Measurements from ENCODE around the gene KRT7.
"Not testable (repeated sequence)": the region's sequence is repeated elsewhere in the genome, so short reads cannot be mapped to it uniquely, and the experiment has no call there.

The KRT7 gene

DNA sequence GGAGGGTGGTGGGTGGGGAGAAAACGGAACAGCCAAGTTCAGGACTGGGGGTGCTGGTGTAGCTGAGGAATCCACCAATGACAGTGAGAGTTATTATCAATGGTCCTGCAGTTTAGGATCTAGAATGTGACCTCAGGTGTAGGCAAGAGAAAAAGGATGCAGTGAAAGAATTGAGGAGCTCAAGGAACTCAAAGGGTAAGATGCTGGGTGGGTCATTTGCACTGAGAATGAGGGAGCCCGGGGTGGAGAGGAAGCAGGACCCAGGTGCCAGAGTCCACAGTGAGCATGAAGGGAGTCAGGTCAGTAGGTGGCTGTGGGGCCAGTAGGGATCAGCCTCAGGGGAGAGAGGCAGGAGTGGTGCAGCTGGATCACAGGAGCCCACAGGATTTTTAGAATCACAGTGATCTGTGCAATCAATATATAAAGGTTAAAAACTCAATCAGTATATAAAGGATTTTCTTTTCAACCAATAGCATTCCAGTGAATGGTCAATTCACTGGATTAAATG lies 3.2 kb upstream of the KRT7 start:
- DNase-seq (ENCODE audit: low read depth in 2 of 2), result no peak

DNA sequence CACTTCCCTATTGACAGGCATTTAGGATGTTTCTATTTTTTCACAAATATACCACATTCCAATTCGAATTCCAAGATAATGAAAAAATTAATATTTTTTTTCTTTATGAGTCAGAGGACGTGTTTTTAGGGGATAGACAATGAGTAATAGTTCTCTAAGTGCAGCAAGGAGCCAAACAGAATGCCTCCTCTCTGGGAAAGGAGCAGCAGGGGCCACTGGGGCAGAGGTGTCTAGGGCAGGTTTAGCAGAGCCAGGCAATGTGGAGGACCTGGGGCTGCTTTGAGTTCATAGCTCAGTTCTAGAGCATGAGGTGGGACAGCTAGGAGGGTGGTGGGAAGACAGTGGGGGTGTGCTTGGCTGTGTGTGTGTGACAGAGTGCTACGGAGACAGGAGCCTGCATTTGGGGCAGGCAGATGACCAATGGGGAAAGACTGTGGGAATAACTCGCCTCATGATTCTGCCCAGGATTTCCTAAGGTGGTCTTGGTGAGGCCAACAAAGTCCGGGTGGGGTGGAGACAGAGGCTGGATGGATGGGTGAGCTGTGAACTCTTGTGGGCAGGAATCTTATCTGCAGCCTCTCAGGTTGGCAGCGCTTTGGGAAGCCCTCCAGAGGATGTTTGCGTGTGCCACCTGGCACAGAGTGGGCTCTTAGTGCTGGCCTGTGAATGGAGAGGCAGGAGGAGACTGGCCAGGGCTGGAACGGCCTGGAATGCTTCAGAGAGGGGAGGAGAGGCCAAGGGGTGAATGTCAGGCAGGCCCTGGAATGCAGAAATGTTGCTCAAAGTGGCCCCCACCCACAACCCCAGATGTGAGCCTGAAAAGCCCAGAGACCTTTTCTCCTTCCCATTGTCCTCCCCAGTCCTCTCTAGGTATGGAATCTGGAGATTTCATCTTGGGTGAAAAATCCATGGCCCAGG lies 2.4 kb upstream of the KRT7 start:
- DNase-seq (ENCODE audit: low read depth in 2 of 2), result no peak

DNA sequence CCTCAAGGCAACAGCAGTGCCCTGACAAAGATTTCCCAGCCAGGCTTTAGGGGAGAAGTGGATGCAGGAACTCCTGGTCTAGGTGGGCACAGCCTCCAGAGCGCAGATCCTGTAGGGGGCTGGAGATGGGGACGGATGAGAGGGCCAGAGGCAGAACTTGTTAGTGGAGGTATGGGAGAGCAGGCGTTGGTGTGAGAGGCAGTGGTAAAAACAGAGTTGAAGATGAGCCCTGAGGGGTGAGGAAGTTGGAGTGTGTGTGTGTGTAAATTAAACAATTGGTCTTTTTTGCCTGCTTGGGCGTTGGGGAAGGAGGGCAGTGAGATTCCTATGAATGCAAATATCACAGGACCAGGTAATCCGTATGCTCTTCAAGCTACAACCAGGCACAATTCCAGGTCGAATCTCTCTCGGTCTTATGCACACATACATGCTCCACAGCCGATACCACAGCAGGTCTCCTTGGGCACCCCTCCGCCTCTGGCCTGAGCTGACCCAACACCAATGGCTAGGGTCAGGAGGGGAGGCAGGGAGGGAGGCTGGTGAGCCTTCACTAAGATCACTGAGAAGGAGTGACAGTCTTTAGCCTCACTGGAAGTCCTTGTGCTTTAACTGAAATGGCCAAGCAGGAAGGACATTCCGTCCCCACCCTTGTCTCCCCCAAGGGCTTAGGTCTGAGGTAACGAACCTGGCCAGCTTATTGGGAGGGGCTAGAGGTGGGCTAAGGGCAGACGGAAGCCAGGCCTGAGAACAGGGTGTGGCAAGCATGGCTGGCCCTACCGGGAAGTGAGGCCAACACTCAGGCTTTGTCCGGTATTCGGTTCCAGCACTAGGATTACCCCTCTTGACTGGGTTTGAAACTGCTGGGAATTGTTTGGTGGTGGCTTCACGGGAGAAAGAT lies 1.5 kb upstream of the KRT7 start:
- DNase-seq (ENCODE audit: low read depth in 2 of 2), result no peak

DNA sequence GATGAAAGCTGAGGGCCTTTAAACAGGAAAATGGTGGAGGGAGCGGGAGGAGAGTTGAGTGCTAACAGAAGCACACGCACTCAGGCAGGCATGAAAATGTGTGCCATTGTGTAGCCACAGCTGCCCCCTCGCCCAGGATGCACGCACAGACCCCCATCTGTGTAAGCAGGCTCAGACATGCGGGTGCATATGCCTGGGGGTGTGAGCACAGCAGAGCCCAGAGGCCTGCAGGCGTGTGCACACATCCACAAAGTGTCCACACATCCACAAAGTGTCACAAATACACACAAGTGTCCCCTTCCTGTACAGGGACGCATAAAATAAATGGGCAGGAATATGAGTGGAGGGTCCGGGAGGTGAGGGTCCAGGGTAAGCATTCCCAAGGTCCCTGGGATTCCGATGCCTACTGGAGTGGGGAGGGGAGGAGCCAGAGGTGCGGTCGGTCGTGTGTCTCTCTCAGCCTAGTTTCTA lies 805 bp upstream of the KRT7 start:
- DNase-seq (ENCODE audit: low read depth in 2 of 2), result no peak

DNA sequence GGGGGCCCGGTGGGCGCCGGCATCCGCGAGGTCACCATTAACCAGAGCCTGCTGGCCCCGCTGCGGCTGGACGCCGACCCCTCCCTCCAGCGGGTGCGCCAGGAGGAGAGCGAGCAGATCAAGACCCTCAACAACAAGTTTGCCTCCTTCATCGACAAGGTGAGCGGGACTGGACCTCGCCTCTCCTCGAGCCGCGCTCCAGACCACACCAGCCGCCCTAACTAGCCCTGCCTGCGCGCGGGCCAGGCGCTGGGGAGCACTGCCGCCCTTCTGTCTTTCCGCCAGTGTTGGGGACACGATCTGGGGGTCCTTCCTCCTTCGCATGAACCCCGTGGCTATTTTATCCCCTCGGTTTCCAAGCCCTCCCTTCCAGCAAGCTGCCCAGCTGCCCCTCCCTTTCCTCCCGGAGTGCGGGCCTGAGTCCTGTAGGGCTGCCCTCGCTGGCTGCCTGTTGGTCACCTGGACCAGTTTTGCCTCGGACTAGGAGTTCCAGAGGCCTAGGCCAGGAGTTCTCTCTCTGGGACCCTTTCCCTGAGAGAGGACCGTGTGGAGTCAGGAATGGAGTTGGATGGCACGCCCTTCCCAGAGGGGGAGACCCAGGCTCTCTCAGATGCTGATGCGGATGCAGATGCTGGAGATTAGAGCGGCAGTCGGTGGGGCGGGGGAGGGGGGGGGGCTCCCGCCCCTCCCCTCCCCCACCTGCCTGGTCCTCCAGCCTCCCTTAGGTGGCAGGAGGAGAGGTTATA lies 592 bp downstream of the KRT7 start:
- no peak for DNase-seq (ENCODE audit: low read depth in 2 of 2)

DNA sequence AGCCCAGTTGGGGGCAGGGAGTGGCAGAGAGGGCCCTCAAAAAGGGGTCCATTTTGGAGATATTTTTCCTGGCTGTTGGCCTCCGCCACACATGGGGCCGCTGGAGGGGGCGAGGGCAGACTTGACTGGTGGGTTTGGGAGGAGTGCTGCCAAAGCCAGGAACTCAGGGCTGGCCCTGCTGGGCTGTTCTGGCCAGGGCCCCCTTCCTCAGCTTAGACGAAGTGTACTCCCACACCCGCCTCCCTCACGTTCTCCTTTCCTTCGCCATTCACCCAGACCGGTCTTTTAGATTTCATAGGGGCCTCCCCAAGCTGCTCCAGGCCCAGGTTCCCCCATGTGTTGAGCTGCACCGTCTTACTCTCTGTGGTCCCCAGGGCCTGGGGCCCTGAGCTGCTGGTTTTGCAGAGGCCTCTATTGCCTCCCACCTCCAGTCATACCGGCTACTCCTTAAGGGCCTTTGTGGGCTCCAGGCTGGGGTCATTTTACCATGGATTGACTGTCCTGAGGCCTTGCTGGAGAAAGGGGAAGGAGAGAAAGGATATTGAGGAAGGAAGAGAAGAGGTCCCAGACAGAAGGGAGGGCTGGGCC lies 1.3 kb downstream of the KRT7 start:
- no peak for DNase-seq (ENCODE audit: low read depth in 2 of 2)

DNA sequence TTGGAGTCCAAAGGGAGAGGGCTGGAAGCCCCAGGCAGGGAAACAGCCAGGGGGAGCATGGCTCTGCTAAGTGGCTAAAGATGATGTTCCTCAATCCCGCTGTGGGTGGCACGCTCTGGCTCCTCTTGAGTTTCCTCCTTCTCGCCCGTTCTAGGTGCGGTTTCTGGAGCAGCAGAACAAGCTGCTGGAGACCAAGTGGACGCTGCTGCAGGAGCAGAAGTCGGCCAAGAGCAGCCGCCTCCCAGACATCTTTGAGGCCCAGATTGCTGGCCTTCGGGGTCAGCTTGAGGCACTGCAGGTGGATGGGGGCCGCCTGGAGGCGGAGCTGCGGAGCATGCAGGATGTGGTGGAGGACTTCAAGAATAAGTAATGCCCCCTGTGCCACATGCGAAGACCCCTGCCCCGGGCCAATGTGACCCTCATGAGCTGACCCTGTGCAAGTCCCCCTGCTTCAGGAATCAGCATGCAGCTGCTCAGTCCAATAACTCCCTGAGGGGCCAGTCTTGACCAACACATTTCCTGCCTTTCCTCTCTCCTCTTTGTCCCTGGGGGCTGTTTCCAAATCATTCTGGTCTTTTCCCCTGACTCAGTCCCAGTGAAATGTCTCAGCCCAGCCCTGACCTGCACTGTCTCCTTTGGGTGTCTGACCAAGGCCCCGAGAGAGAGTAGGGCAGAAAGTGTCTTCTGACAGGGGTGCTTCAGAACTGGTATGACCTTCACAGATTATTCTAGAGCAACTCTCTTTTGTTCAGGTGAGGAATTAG lies 2.1 kb downstream of the KRT7 start:
- no peak for DNase-seq (ENCODE audit: low read depth in 2 of 2)

DNA sequence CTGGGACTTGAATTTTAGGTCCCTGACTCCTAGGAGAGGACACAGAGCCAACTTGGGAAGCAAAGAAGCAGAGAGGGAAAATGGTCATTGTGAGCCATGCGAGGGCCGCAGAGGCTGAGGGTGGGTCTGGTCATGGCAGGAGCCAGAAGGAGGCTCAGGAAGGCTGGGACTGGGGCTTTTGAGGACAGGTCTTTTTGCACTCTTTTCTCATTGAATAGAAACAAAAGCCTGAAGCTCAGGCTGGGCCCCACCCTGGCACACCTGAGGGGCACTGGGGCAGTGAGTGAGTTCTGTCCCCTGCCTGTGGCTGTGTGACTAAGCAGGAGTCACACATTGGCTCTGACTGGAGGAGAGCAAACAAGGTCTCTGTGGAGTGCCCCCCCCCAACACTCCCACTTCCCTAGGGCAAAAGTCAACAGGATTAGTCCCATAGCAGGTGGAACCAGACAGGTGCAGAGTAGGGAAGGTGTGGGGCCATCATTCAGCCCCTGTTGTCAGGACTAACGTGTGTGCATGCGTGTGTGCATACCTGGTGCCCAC lies 2.8 kb downstream of the KRT7 start:
- no peak for DNase-seq (ENCODE audit: low read depth in 2 of 2)

DNA sequence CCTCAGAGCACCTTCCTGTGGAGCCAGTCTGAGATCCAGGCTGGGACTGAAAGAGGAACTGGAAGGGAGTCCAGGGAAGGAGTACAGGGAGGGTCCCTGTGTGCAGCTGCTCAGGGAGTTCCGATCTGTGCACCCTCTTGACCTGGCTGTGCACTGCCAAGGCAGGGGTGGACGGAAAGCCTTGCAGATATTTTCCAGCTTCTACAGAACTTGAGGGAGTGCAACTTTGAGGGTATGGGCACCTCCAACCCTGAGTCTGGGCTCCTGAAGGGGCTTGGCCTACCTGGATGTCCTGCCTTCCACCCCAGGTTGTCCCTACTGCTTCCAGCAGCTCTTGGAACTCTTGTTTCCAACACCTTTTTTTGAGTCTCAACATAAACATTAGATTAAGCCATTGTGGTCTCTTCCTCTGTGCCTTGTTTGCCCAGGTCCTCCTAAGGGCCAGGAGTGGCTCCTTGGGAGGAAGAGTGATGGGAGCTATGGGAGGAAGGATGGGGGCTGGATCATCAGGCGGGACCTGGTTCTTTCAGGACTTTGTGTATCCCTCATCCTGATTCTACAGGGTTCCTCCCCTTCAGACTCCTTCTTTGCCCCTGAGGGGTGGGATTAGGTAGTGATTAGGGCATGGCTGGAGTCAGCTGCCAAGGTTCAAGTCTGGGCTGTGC lies 3.5 kb downstream of the KRT7 start:
- no peak for DNase-seq (ENCODE audit: low read depth in 2 of 2)

DNA sequence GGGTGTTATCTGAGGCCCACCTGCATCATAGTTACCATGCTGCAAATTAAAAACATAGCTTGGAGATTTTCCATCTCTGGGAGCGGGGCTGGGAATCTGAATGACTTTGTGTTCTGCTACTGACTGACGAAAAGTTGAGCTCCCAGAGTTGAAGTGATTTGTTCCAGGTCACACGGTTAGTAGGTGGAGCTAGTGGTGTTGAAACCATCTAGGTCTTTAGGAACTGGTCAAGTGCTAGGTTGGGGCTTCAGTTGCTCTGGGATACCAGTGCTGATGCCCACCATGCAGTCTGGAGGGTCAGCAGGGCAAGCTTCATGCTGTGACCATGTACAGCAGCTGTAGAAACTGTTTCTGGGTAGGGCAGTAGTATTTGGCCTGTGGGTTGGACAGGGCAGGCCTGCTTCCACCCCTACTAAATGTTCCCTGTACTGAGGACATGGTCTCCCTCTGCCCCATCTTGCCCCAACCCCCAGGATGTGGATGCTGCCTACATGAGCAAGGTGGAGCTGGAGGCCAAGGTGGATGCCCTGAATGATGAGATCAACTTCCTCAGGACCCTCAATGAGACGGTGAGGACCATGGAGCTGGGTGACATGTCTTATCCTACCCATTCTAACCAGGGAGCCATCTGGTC lies 5.3 kb downstream of the KRT7 start:
- DNase-seq (ENCODE audit: low read depth in 2 of 2), result no peak

DNA sequence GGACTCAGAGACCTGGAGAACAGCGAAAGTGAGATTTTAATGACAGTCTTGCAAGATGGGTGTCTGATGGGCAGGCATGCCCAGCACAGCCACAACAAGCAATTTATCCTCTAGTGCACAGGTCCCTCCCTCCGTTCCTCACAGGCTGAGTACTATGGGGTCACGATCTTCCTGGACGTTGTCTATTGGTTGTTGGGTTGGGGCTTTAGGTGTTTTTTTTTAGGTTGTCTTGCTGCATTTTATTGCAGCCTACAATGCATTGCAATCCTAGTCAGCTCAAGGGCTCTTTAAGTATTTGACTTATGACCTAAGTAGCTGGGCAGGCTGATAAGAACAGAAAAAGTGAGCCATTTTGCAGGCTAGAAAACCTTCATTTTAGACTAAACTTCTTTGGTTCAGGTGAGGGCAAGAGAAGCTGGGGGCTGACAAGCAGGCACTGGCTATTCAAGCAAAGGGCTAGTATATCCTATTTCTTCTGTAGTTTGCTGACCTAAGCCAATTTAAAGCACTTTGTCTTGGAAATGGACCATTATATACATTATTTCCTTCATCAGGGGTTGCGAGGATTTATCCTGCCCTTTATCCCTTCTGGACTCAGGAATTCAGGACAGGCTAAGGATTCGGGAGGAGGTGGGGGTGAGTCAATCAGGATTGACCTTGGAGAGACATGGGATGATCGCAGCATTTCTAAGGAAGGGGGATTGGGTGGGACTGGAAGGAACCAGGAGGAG lies 6.0 kb downstream of the KRT7 start:
- no peak for DNase-seq (ENCODE audit: low read depth in 2 of 2)

DNA sequence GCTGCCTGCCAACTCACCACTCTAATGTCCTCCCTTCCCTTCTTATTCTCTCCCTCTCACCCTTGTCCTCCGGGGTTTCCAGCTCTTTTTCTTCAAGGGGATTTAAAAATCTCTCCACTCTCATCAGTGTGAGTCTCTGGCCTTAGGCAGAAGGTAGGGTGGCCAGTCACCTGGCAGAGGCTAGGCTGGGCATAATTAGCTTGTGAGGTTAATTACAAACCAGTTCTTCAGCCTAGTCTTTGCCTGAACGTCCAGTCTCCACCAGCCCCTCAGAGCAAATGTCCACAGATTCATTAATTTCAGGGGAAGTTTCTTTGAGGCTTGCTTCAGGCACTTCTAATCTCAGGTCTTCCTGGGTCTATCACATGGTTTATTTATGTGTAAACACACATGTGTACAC lies 6.7 kb downstream of the KRT7 start:
- no peak for DNase-seq (ENCODE audit: low read depth in 2 of 2)

DNA sequence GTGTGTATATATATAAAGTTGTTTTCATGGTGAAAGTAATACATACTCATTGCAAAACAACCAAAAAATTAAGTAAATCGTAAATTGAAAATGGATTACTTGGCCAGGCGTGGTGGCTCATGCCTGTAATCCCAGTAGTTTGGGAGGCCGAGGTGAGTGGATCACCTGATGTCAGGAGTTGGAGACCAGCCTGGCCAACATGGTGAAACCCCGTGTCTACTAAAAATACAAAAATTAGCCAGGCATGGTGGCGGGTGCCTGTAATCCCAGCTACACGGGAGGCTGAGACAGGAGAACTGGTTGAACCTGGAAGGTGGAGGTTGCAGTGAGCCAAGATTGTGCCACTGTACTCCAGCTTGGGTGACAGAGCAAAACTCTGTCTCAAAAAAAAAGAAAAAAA lies 7.2 kb downstream of the KRT7 start:
- not testable (repeated sequence) for DNase-seq (ENCODE audit: low read depth in 2 of 2)

DNA sequence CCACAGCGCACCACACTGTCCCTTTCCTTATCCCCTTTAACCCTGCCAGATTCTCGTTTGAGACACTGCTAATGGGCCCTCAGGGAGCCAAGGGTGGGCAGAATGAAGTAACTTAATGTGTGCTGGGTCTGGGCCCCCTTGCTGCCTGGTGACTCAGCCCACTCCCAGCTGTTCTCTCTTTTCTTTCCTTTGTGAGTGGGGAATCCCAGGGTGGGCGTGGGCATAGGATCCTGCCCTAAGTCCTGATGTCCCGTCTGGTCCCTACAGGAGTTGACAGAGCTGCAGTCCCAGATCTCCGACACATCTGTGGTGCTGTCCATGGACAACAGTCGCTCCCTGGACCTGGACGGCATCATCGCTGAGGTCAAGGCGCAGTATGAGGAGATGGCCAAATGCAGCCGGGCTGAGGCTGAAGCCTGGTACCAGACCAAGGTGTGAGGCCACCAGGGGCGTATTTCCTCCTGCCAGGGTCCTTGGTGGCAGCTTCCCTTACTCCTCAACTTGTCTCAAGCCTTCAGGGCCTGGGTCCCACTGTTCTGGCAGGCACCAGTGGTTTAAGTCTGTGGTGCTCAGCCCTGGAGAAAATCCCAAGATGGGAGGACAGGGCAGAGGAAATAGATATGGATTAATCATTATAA lies 8.3 kb downstream of the KRT7 start:
- DNase-seq (ENCODE audit: low read depth in 2 of 2), result no peak

DNA sequence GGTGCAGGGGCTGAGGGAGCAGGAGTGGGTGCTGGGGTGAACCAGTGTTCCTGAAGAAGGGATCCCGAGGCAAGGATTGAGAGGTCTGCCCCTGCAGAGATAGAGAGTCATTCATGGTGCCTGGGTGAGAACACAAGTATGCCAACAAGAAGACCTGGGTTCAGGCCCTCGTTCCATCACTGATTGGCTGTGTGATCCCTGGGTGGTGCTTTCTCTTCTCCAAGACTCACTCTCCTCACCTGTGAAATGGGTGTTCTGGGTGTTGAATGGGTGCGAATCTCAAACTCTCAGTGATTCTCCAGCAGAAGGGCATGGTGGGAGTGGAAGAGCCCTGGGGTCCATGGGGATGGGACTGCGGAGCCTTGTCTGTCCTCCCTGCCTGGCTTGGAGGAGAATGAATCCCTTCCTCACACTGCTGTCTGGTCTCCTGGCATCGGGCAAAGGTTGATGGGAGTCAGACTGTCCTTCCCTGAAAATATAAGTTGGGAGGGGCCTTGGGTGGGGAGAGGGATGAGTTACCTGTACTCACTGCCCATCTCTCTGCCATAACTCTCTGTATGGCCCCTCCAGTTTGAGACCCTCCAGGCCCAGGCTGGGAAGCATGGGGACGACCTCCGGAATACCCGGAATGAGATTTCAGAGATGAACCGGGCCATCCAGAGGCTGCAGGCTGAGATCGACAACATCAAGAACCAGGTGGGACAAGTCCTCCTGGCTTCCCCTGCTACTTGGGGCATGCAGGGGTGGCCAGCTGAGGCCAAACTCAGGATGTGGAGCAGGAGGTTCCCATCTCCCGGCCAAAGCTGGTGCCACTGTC lies 9.6 kb downstream of the KRT7 start:
- no peak for DNase-seq (ENCODE audit: low read depth in 2 of 2)

DNA sequence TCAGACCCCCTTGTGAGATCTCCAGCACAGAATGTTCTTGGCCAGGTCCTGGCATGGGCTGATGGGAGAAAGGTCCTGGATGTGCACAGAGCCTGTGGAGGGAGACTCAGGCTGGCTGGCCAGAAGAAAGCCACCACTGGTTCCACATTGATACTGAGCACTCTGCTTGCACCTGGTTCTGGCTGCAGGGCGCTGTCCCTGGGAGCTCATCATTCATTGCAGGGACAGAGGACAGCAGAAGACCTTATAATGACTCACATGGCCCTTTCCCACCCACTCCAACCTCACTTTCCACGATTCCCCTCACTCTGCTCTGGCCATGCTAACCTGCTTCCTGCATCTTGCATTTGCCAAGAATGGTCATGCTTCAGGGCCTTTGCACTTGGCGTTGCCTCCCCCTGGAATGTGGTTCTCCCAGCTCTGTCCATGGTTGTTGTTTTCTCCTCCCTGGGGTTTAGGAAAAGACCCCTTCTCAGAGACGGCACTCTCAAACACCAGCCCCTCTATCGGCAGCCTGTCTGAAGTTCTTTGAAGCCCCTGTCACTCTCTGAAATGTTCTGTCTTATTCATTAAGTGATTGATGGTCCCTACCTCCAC lies 10.3 kb downstream of the KRT7 start:
- no peak for DNase-seq (ENCODE audit: low read depth in 2 of 2)

Data from stimulated activated CD8-positive, alpha-beta memory T cell treated with anti-CD3 and anti-CD28 coated beads, Interleukin-15, amount 100 ng/mL, for 4 hours (primary cell).